Hematopoietic multipotent progenitor cell treated with erythropoietin and hydrocortisone succinate and interleukin-3 and kit ligand, for 15 days (in vitro differentiated cells): ENCODE measurements around the gene CCNT2.
"Not testable (repeated sequence)": the region's sequence is repeated elsewhere in the genome, so short reads cannot be mapped to it uniquely, and the experiment has no call there.

Source experiments
- DNase-seq: peaks from one replicate; pipeline ENCODE4 v3.0.0-alpha.2; 2015; ENCODE audit warnings: low spot score

Gene CCNT2

GRCh38 chr2:134919341-134920210 lies 954 bp downstream of the CCNT2 start:
- peak; percentile 65 for DNase-seq

- DNase-seq, result no peak
These were observed 6.3 kb downstream of the CCNT2 start for GRCh38 chr2:134924912-134925311.

- DNase-seq, result no peak
These were observed 7.8 kb downstream of the CCNT2 start for GRCh38 chr2:134926231-134926931.

GRCh38 chr2:134927195-134927594 lies 8.6 kb downstream of the CCNT2 start:
- DNase-seq, result peak; percentile 35

GRCh38 chr2:134932864-134933526 lies 14.4 kb downstream of the CCNT2 start:
- DNase-seq, result no peak

GRCh38 chr2:134933732-134934131 lies 15.1 kb downstream of the CCNT2 start:
- DNase-seq, result no peak

- no peak for DNase-seq
These were observed 15.5 kb downstream of the CCNT2 start for GRCh38 chr2:134934150-134934549.

- DNase-seq, result no peak
These were observed 16.0 kb downstream of the CCNT2 start for GRCh38 chr2:134934641-134935040.

- DNase-seq, result no peak
These were observed 18.1 kb downstream of the CCNT2 start for GRCh38 chr2:134936691-134937090.

GRCh38 chr2:134943540-134943939 lies 24.9 kb downstream of the CCNT2 start:
- no peak for DNase-seq

GRCh38 chr2:134944975-134945374 lies 26.4 kb downstream of the CCNT2 start:
- DNase-seq, result no peak

GRCh38 chr2:134946073-134946472 lies 27.5 kb downstream of the CCNT2 start:
- no peak for DNase-seq

GRCh38 chr2:134949981-134950708 lies 31.5 kb downstream of the CCNT2 start:
- DNase-seq, result no peak

- DNase-seq, result no peak
These were observed 32.3 kb downstream of the CCNT2 start for GRCh38 chr2:134950886-134951285.

GRCh38 chr2:134952608-134953007 lies 34.0 kb downstream of the CCNT2 start:
- no peak for DNase-seq

- no peak for DNase-seq
These were observed 35.4 kb downstream of the CCNT2 start for GRCh38 chr2:134954065-134954464.

GRCh38 chr2:134955744-134956143 lies 37.1 kb downstream of the CCNT2 start:
- DNase-seq, result no peak

GRCh38 chr2:134957477-134957876 lies 38.9 kb downstream of the CCNT2 start:
- DNase-seq, result no peak

GRCh38 chr2:134967166-134967565 lies 48.5 kb downstream of the CCNT2 start:
- not testable (repeated sequence) for DNase-seq

- DNase-seq, result no peak
These were observed 54.9 kb downstream of the CCNT2 start for GRCh38 chr2:134973241-134974138.
